Upper lobe of right lung (tissue), 1 donor: ENCODE results near the gene CFAP99. TPM values are rescaled to one million over a fixed set of nuclear protein-coding genes. Genes with fewer than 3 reads are reported as not detected.

Experiments used
- ATAC-seq: fragments of 200-7000 bp; cut with Tn5 transposase; one replicate; pipeline ENCODE4 v1.9.1; 2020; ENCODE audit warnings: mild to moderate bottlenecking, moderate library complexity
- DNase-seq: peaks from one replicate; pipeline ENCODE4 v3.0.0-alpha.2; 2020
- H3K27ac ChIP-seq: fragments of 200-600 bp; one replicate; pipeline ENCODE4 v1.8.0; 2022
- H3K27me3 ChIP-seq: fragments of 200-600 bp; one replicate; pipeline ENCODE4 v1.8.0; 2022; ENCODE audit warnings: mild to moderate bottlenecking
- H3K36me3 ChIP-seq: fragments of 200-600 bp; one replicate; pipeline ENCODE4 v1.8.0; 2022
- H3K4me1 ChIP-seq: fragments of 200-600 bp; one replicate; pipeline ENCODE4 v1.8.0; 2022
- H3K4me3 ChIP-seq: fragments of 200-600 bp; one replicate; pipeline ENCODE4 v1.8.0; 2022; ENCODE audit warnings: mild to moderate bottlenecking
- H3K9me3 ChIP-seq: fragments of 200-600 bp; one replicate; pipeline ENCODE4 v1.8.0; 2022
- intact Hi-C: fragments of 100-400 bp; cut with DNase I; formaldehyde crosslinking; loops from one replicate; pipeline ENCODE4 v1.11.0; 2022
- total RNA-seq: library from RNA; stranded (reverse); fragmentation: NEBNext Ultra II Directional; extraction: Animal tissue kit (Norgen Biotek cat#: 25700); gene quantifications from one replicate; pipeline ENCODE4 v1.2.1, GENCODE V29; 2021
- TF ChIP-seq, protein P1 (sequence below): fragments of 200-600 bp; IDR thresholded peaks from one replicate; pipeline ENCODE4 v1.8.0; 2022; ENCODE audit warnings: antibody characterized with exemption
- donor health status: DM: no; HTN: yes; CAD: no; lungs with severe emphysema.

Gene CFAP99
- total RNA-seq, 1 donor from 2014 or later: not detected

GRCh38 chr4:2445130-2445529 is 26.4 kb downstream of the CFAP99 start:
- ATAC-seq: no peak
- no peaks in the 10 kb centered on the region for H3K27me3 ChIP-seq
- peak; percentile 59 for DNase-seq
- no peaks in the 10 kb centered on the region for H3K4me1 ChIP-seq
- H3K9me3 ChIP-seq: no peaks in the 10 kb centered on the region
- TF ChIP-seq, protein P1, sequence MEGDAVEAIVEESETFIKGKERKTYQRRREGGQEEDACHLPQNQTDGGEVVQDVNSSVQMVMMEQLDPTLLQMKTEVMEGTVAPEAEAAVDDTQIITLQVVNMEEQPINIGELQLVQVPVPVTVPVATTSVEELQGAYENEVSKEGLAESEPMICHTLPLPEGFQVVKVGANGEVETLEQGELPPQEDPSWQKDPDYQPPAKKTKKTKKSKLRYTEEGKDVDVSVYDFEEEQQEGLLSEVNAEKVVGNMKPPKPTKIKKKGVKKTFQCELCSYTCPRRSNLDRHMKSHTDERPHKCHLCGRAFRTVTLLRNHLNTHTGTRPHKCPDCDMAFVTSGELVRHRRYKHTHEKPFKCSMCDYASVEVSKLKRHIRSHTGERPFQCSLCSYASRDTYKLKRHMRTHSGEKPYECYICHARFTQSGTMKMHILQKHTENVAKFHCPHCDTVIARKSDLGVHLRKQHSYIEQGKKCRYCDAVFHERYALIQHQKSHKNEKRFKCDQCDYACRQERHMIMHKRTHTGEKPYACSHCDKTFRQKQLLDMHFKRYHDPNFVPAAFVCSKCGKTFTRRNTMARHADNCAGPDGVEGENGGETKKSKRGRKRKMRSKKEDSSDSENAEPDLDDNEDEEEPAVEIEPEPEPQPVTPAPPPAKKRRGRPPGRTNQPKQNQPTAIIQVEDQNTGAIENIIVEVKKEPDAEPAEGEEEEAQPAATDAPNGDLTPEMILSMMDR: no peak
- H3K27ac ChIP-seq: no peak overlapping the region
- H3K4me3 ChIP-seq: no peak overlapping the region
- H3K36me3 ChIP-seq: no peaks in the 10 kb centered on the region
- intact Hi-C loops: no loop called here

DNA sequence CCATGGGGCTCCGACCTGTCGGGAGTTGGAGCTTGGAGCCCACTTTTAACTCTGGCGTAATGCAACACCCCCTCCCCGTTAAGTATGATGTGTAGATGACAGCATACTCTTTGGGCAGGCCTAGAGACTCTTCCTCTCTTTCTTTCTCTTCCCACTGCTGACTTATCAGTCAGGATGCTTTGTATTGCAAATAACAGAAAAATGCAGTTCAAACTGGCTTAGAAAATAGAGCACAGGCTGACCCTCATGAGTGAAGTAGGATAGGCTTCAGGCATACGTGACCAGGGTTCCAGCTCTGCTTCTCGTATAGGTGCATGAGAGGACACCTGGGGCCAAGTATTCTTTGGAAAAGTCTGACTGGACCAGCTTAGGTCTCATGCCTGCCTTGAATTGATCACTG is 26.8 kb downstream of the CFAP99 start:
- no peaks in the 10 kb centered on the region for H3K9me3 ChIP-seq
- no peaks in the 10 kb centered on the region for H3K27me3 ChIP-seq
- DNase-seq (no peak), ATAC-seq (no peak)
- no peaks in the 10 kb centered on the region for H3K36me3 ChIP-seq
- TF ChIP-seq, protein P1: no peak
- H3K4me1 ChIP-seq: no peaks in the 10 kb centered on the region
- no peak overlapping the region for H3K27ac ChIP-seq
- intact Hi-C loops: no loop called here
- no peak overlapping the region for H3K4me3 ChIP-seq

DNA sequence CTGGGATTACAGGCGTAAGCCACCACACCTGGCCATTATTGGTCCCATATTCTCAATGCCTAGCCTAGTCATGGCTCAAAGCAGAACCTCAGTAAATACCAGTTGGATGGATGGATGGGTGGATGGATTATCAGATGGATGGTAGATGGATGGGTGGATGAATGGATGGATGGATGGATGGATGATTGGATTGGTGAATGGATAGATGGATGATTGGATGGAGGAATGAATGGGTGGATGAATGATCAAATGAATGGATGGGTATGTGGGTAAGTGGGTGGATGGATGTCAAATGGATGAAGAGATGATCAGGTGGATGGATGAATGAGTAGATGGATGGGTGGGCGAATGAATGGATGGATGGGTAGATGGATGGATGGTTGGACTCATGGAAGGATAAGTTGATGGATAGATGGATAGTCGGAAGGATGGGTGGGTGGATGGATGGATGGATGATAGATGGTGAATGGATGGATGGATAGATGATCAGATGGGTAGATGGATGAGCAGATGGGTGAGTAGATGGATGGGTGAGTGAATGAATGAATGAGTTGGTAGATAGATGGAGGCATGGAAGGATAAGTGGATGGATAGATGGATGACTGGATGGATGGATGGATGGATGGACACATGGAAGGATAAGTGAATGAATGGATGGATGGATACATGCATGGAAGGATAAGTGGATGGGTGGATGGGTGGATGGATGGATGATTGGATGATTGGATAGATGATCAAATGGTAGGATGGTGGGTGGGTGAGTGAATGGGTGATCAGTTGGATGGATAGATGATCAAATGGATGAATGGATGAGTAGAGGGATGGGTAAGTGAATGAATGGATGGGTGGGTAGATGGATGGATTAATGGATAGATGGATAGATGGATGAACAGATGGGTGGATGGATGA is 28.2 kb downstream of the CFAP99 start:
- no peak for DNase-seq
- H3K4me1 ChIP-seq: no peaks in the 10 kb centered on the region
- H3K27me3 ChIP-seq: no peaks in the 10 kb centered on the region
- no peak overlapping the region for H3K4me3 ChIP-seq
- ATAC-seq: no peak
- no peaks in the 10 kb centered on the region for H3K36me3 ChIP-seq
- H3K27ac ChIP-seq: no peak overlapping the region
- intact Hi-C loops: no loop called here
- no peaks in the 10 kb centered on the region for H3K9me3 ChIP-seq
- TF ChIP-seq, protein P1: no peak

DNA sequence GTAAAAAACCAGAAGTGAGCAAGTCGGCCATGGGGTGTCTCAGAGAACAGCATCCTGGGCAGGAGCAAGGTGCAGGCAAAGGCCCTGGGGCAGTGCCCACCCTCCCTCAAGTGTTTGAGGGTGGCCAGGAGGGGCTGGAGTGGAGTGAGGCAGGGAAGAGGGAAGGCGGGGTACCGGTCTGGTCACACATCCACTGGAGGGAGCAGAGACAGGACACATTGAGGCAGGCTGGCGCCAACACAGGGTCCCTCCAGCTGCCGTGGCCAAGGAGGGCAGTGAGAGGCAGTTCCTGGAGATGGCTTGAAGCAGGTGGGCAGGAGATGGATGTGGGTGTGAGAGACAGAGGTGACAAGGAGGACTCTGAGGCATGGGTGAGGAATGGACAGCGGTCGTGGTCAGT is 29.8 kb downstream of the CFAP99 start:
- intact Hi-C loops: no loop called here
- DNase-seq: peak; percentile 55
- no peaks in the 10 kb centered on the region for H3K9me3 ChIP-seq
- no peaks in the 10 kb centered on the region for H3K36me3 ChIP-seq
- no peaks in the 10 kb centered on the region for H3K27me3 ChIP-seq
- H3K4me3 ChIP-seq: no peak overlapping the region
- no peak for ATAC-seq
- TF ChIP-seq, protein P1: no peak
- H3K4me1 ChIP-seq: no peaks in the 10 kb centered on the region
- H3K27ac ChIP-seq: no peak overlapping the region

- Histone ChIP-seq H3K36me3 (no peaks in the 10 kb centered on the region), H3K4me3 (no peak overlapping the region), H3K27ac (no peak overlapping the region), H3K9me3 (no peaks in the 10 kb centered on the region), H3K4me1 (no peaks in the 10 kb centered on the region), H3K27me3 (no peaks in the 10 kb centered on the region)
- intact Hi-C loops: no loop called here
- peak; percentile 59 for DNase-seq
- no peak for ATAC-seq
- TF ChIP-seq, protein P1: no peak
Observed at GRCh38 chr4:2449051-2449450, 30.3 kb downstream of the CFAP99 start.
